Neuron (in vitro differentiated cells): Measurements from ENCODE around the gene EIF4A2.
"Not testable (repeated sequence)": the region's sequence is repeated elsewhere in the genome, so short reads cannot be mapped to it uniquely, and the experiment has no call there.

Experiments used
- H2AFZ ChIP-seq: one replicate; pipeline ENCODE4 v1.6.1; 2013; ENCODE audit warnings: low read depth, mild to moderate bottlenecking, inconsistent platforms, low read length, moderate library complexity
- H3K27me3 ChIP-seq: one replicate; pipeline ENCODE4 v1.6.1; 2013; ENCODE audit warnings: low read length; ENCODE audit not compliant: insufficient read depth
- H3K36me3 ChIP-seq: one replicate; pipeline ENCODE4 v1.6.1; 2013; ENCODE audit warnings: low read length; ENCODE audit not compliant: insufficient read depth
- H3K4me1 ChIP-seq: one replicate; pipeline ENCODE4 v1.6.1; 2013; ENCODE audit warnings: low read length; ENCODE audit not compliant: insufficient read depth
- H3K4me3 ChIP-seq: 2 replicates; pipeline ENCODE4 v1.5.1; 2013; ENCODE audit warnings: mild to moderate bottlenecking, low read length, moderate library complexity
- H3K9me3 ChIP-seq: one replicate; pipeline ENCODE4 v1.6.1; 2013; ENCODE audit warnings: low read length

EIF4A2 gene

DNA sequence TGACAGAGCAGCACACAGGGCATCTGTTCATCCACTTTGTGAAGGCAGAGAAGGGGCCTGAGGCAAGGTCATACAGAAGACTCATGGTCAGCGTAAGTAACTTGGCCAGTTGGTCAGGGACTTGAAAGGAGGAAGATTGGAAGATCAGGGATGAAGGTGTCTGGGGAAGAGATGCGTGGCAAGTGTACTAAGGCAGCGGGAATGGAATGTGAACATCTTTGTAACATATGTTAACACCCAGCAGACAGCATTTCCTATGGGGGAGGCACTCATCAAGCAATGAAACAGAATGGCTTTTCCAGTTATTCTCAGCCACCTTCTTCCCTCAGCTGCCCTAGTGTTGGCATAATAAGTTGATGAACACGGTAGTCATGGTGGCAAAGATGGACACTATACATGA is 30.7 kb downstream of the EIF4A2 start:
- H3K36me3 ChIP-seq = no peaks in the 10 kb centered on the region
- no peak overlapping the region for H2AFZ ChIP-seq

DNA sequence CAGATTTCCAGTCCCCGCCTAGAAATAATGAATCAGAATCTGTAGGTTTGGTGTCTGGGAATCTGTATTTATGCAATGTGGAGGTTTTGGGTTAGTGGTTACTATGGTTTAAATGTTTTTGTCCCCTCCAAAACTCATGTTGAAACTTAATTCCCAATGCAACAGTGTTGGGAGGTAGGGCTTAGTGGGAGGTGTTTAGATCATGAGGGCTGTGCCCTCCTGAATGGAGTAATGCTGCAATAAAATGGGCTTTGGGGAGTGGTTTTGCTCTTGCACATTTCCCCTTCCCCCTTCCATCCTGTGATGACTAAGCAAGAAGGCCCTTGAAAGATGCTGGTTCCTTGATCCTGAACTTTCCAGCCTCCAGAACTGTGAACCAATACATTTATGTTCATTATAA is 32.1 kb downstream of the EIF4A2 start:
- Histone ChIP-seq H3K4me3 (no peak overlapping the region), H3K27me3 (no peaks in the 10 kb centered on the region), H3K4me1 (no peaks in the 10 kb centered on the region), H2AFZ (no peak overlapping the region), H3K36me3 (no peaks in the 10 kb centered on the region), H3K9me3 (no peaks in the 10 kb centered on the region)

More for the DNA sequence above, 30.7 kb downstream of the EIF4A2 start:
- H3K9me3 ChIP-seq = no peaks in the 10 kb centered on the region
- no peaks in the 10 kb centered on the region for H3K4me1 ChIP-seq
- H3K4me3 ChIP-seq = no peak overlapping the region
- no peaks in the 10 kb centered on the region for H3K27me3 ChIP-seq

DNA sequence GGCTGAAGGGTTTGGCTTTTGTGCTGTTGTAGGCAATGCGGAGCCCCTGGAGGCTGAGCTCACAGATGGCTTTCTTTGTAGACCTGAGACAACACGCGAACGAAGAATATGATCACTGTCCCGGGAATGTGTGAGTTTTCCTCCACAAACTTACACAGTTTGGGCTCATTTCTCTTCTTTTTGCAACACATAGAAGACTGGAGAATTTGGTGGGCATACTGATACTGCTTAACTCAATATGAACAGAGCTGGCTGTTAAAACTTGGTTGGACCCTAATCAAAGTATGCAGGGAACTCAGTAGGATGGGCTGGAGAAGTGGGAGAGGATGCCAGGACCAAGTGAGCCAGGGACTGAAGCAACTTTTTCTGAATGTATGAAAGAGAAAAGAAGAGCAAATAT is 35.1 kb downstream of the EIF4A2 start:
- Histone ChIP-seq H3K4me3 (no peak overlapping the region), H3K27me3 (no peaks in the 10 kb centered on the region), H3K9me3 (no peaks in the 10 kb centered on the region), H3K4me1 (no peaks in the 10 kb centered on the region), H2AFZ (no peak overlapping the region), H3K36me3 (no peaks in the 10 kb centered on the region)

DNA sequence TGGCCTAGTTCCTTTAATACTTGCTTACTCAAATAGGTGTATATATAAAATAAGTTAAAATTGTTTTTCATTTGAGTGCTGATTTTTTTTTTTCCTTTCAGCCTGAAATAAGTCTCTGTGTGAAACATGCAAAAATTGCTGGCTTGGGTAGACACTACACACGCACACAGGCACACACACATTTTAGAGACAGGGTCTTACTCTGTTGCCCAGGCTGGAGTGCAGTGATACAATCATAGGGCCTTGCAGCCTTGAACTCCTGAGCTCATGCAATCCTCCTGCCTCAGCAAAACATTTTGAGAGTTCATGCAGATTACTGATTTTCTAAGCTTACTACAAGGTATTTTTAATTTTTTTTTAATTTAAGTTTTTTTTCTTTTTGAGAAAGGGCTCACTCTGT is 35.6 kb downstream of the EIF4A2 start:
- Histone ChIP-seq H3K4me1 (peaks cover 2% of the 10 kb centered on the region), H3K4me3 (no peak overlapping the region), H3K36me3 (no peaks in the 10 kb centered on the region), H3K9me3 (no peaks in the 10 kb centered on the region), H3K27me3 (no peaks in the 10 kb centered on the region), H2AFZ (no peak overlapping the region)

DNA sequence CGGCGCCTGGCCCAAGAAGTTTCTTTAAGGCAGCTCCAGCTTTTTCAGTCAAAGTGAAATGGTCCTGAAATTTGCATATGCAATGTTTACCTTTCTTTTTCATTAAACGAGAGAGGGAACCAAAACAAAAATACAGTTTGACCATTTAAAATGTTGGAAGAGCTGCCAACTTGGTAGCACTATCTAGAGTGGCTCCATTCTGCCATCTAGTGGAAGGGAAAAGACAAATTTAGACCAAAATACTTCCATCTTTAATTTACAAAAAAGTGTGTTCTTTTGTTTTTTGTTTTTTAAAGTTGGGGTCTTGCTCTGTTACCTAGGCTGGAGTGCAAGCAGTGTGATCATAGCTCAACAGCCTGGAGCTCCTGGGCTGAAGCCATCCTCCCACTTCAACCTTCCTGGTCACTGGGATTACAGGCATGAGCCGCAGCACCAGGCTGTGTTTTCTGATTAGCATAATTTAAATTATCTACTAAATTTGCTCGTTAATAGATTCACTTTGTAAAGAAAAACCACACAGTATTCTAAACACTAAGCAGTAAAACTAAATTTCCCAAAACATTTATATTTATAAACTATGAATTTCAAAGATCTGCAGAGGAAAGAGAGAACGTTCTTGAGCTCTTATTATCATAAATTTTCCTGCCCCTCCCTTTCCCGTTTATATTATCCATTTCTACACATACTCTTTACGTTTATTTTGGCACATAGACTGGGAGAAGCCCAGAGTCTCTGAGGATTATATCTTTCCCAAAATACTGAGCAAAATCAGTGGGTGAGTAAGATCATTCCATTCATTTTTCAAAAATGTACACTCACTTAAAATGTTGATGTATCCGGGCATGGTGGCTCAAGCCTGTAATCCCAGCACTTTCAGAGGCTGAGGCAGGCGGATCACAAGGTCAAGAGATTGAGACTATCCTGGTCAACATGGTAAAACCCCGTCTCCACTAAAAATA is 38.3 kb downstream of the EIF4A2 start:
- H3K4me3 ChIP-seq = no peak overlapping the region
- no peaks in the 10 kb centered on the region for H3K36me3 ChIP-seq
- peaks cover 24% of the 10 kb centered on the region for H3K27me3 ChIP-seq
- peaks cover 27% of the 10 kb centered on the region for H3K4me1 ChIP-seq
- H2AFZ ChIP-seq = no peak overlapping the region
- H3K9me3 ChIP-seq = no peaks in the 10 kb centered on the region

DNA sequence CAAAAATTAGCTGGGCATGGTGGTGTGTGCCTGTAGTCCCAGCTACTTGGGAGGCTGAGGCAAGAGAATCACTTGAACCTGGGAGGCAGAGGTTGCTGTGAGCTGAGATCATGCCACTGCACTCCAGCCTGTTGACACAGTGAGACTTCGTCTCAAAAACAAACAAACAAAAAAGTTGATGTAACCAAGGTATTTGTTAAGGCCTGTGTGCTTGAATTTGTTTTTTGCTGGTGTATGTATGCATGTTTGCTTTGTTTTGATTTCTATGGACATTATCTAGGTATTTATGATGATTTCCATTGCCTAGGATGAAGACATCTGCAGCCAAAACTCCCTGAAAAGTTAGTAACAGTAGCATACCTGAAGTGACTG is 39.0 kb downstream of the EIF4A2 start:
- H2AFZ ChIP-seq, H3K4me3 ChIP-seq, H3K36me3 ChIP-seq, H3K9me3 ChIP-seq: not testable (repeated sequence)
- peaks cover 24% of the 10 kb centered on the region for H3K27me3 ChIP-seq
- peaks cover 27% of the 10 kb centered on the region for H3K4me1 ChIP-seq

DNA sequence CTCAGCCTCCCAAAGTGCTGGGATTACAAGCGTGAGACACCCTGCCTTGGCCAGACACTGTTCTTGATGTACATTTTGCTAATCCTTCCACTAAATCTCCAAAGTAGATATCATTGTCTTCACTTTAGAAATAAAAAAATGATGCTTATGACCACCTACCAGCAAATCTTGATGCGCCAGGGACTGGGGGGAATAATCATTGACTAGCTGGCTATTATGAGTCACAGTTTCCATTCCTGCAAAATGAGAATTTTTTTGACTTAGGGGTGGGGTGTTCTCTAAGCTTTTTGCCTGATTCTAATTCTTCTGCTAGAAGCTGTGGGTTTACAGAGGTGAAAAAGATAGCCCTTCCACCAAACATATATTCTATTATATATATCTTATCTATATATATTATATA is 40.0 kb downstream of the EIF4A2 start:
- H2AFZ ChIP-seq = no peak overlapping the region
- no peak overlapping the region for H3K4me3 ChIP-seq
- peaks cover 27% of the 10 kb centered on the region for H3K4me1 ChIP-seq
- peaks cover 27% of the 10 kb centered on the region for H3K27me3 ChIP-seq
- H3K36me3 ChIP-seq = no peaks in the 10 kb centered on the region
- H3K9me3 ChIP-seq = no peaks in the 10 kb centered on the region

DNA sequence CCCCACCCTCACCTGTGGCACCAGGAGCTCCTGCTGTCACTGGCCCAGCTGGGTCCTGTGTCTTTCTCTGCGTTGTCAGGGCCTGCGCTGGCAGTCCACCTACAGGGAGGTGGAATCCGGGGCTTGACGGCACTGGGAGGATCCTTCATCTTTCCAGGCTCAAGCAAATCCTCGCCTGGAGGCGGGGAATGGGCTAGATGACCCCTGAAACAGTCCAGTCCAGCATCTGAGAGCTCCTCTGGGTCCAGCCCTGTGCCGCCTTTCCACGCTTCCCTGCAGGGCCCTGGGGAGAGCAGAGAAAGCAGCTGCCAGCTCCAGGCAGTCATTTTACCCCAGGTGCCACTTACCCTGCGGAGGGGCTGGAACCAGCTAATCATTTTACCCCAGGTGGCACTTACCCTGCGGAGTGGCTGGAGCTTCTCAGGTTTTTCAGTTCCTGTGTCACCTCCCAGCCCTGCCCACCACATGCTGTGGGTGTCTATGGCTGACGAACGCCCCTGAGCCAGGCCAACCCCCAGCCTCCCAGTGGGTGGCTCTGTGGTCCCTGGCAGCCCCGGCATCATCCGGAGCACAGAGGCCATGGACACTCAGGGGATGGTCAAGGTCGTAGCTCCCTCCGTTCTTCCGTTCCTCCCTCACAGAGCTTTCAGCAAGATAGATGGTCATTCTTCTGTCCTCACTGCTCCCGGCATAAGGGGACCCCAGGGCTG is 41.2 kb downstream of the EIF4A2 start:
- Histone ChIP-seq H2AFZ (no peak overlapping the region), H3K9me3 (no peaks in the 10 kb centered on the region), H3K36me3 (no peaks in the 10 kb centered on the region), H3K4me1 (peaks cover 27% of the 10 kb centered on the region), H3K27me3 (peaks cover 38% of the 10 kb centered on the region), H3K4me3 (no peak overlapping the region)

DNA sequence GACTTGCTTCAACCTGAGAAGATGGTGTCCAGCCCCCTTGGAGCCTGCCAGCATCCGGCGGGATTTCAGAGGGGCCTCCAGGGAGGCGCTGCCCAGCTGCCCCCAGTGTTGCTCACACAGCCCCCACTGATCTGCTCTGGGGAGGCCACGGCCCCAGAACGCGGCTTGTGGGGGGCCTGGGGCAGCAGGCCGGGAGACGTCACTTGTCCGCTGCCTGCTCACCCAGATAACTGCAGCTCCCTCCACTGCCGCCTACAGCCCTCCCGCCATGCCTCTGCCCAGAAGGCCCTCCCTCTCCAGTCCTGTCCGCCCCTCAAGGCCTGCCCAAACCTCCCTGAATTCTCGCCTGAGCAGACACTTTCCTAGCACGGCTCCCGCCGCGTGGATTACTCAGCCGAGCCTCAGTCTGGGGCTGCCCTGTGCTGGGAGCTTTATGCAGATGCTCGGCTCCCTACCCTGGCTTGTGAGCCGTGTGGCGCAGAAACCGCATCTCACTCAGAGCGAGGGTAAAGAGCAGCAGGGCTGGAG is 42.0 kb downstream of the EIF4A2 start:
- Histone ChIP-seq H3K9me3 (no peaks in the 10 kb centered on the region), H2AFZ (peak overlapping the region; percentile 46), H3K27me3 (peaks cover 46% of the 10 kb centered on the region), H3K4me1 (peaks cover 27% of the 10 kb centered on the region), H3K36me3 (no peaks in the 10 kb centered on the region), H3K4me3 (peak overlapping the region; percentile 1)

DNA sequence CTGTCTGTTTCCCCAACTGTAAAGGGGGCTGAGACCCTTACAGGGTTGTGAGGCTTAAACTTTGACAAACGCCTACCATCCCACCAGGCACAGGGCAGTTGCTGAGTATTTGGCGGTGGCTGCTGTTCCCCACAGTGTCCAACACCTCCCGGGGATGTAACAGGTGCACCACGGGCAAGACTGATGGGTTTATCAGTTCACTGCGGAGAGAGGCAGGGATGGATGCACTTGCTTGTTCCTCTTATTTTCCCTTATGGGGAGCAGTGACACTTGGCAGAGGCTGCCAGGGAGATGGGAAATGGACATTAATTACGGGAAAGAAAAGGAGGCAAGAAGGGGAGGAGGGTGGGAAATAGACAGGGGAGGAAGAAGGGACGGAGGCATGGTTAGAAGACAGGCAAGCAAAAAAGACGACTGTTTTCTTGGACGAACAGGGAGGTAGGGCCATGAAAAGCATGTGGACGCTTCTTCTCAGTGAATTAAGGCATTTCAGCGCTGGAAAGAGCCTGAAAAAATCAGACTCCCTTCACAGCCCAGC is 42.6 kb downstream of the EIF4A2 start:
- Histone ChIP-seq H3K36me3 (no peaks in the 10 kb centered on the region), H3K9me3 (no peaks in the 10 kb centered on the region), H3K4me3 (peak overlapping the region; percentile 1), H2AFZ (no peak overlapping the region), H3K27me3 (peaks cover 51% of the 10 kb centered on the region), H3K4me1 (peaks cover 27% of the 10 kb centered on the region)

DNA sequence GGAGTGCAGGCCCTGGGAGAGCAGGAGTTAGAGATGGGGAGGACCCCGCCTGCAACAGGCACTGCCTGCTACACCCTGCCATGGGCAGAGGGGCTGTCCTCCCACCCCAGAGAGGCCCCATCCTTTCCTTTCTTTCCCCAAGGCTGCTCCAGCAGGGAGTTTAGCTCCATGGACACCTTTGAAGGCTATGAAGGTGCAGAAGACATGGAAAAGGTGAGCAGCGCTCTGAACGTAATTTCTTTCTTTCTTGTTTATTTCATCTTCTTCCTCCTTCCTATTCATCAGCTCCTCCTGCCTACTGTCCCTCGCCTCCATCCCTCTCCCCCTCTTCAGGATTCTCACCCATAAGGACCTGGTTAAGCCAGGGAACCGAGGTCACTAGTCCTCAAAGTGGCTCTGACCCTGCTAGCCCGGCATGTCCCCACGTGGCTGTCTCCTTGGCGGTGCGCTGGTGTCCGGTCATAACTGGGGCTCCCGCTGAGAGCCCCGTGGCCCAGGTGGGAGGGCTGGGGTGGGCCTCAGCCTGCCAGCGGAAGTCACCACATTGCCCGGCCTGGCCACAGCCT is 43.1 kb downstream of the EIF4A2 start:
- Histone ChIP-seq H3K9me3 (no peaks in the 10 kb centered on the region), H3K4me3 (peak overlapping the region; percentile 58), H3K4me1 (peaks cover 27% of the 10 kb centered on the region), H3K27me3 (peaks cover 53% of the 10 kb centered on the region), H2AFZ (no peak overlapping the region), H3K36me3 (no peaks in the 10 kb centered on the region)

DNA sequence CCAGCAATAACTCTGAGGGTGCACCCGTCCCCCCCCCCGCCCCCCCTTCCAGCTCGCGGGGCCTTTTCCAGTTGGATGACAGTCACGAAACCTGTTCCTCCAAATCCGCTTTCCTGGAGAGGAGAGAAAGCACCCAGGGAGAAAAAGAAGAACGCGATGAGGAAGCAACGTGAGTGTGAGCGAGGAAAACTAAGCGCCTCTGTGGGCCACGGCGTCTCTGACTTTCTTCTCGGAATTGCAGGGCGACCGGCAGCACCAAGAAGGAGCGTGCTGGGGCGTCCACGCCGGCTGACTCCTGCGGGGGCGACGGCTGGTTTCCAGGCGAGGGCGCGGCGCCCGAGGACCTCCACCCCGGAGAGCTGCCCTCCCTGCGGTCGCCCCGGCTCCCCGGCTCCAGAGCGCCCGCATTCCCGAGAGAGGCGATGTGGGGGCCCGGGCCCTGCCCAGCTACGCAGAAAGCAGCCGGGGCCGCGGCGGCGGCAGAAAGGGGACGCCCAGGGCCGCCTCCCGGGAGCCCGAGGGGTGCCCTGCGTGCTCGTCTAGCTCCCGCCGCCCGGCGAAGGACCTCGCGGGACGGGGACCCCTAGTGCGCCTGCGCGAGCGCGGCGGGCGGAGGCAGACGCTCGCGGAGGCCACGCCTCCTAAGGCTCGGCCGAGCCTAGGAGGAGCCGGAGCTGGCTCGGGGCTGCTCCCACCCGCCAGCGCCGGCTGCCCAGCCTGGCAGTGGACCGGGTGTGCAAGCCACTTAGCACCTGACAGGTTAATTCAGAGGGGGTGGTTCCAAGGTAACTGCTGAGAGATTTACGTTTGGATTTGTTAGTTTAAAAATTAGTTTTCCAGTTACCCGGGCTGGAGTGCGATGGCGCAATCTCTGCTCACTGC is 43.8 kb downstream of the EIF4A2 start:
- H3K9me3 ChIP-seq = no peaks in the 10 kb centered on the region
- peak overlapping the region; percentile 58 for H3K4me3 ChIP-seq
- H3K36me3 ChIP-seq = no peaks in the 10 kb centered on the region
- peaks cover 27% of the 10 kb centered on the region for H3K4me1 ChIP-seq
- peaks cover 60% of the 10 kb centered on the region for H3K27me3 ChIP-seq
- H2AFZ ChIP-seq = peak overlapping the region; percentile 90
